KG1 (cell line): ENCODE measurements around the gene C10orf143.

Experiments used
- DNase-seq: peaks from one replicate; lab custom pipeline; 2025; lab: John Stamatoyannopoulos, UW

Gene C10orf143

DNA sequence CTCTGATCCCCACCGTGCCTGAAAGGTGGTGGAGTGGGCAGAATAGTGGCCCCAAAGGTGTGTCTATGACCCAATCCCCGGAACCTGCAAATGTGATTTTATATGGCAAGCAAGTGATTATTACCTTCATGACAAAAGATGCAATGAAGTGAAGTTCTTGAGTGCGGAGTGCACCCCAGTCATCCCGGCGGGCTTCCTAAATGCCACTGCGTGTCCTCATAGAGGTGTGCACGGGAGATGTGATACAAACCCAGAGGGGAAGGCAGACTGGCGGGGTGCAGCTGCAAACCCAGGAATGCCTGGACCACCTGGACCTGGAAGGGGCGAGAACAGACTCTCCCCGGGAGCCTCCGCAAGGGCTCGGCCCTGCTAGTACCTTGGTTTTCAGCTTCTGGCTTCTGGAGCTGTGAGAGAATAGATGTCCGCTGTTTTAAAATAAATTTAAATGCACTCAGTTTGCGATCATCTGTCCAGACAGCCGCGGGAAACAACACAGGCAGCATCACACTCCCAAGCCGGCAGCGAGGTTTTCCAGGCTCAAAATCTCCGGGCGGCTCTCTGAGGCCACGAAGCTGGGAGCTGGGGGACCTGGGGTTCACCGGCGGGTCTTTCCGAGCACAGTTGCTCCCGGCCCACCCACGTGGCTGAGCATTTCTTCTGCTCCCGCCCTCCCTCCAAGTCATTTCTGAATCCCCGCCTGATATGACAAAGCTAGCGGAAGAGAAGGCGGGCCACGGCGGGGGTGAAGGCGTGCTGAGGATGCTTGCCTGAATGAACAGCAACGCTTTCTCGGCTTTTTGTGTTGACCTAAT is 96.2 kb downstream of the C10orf143 start:
- no peak for DNase-seq
